Neural crest cell (in vitro differentiated cells): Measurements from ENCODE around the gene SLC17A9. TPM values are rescaled to one million over a fixed set of nuclear protein-coding genes. Genes with fewer than 3 reads are reported as not detected.

Experiments
- DNase-seq: peaks from one replicate; pipeline ENCODE4 v3.0.0; 2021; ENCODE audit warnings: low read depth, mixed read lengths, low spot score
- H3K27ac Mint-ChIP-seq: one replicate; pipeline ENCODE4 v1.8.0; 2021; ENCODE audit warnings: mild to moderate bottlenecking, mixed read lengths; ENCODE audit not compliant: unreplicated experiment
- H3K27me3 Mint-ChIP-seq: 2 replicates; pipeline ENCODE4 v1.8.0; 2021; ENCODE audit warnings: low read depth, mild to moderate bottlenecking, mixed read lengths
- H3K36me3 Mint-ChIP-seq: 2 replicates; pipeline ENCODE4 v1.8.0; 2021; ENCODE audit warnings: low read depth, mild to moderate bottlenecking, mixed read lengths
- H3K4me1 Mint-ChIP-seq: 2 replicates; pipeline ENCODE4 v1.8.0; 2021; ENCODE audit warnings: mixed read lengths
- H3K4me3 Mint-ChIP-seq: one replicate; pipeline ENCODE4 v1.8.0; 2021; ENCODE audit warnings: mild to moderate bottlenecking, mixed read lengths
- H3K9me3 Mint-ChIP-seq: 2 replicates; pipeline ENCODE4 v1.8.0; 2021; ENCODE audit warnings: mixed read lengths
- total RNA-seq: library from RNA; stranded (reverse); gene quantifications from 2 replicates; pipeline ENCODE4 v1.2.1, GENCODE V29; 2021
- TF ChIP-seq, protein P1 (sequence below): fragments of 200-600 bp; sonication (generic); conservative IDR thresholded peaks from 2 replicates; pipeline ENCODE4 v1.5.0; 2021; ENCODE audit warnings: antibody characterized with exemption, mild to moderate bottlenecking

SLC17A9 gene
- total RNA-seq, 1 donor from 2014 or later = 1.2 TPM

DNA sequence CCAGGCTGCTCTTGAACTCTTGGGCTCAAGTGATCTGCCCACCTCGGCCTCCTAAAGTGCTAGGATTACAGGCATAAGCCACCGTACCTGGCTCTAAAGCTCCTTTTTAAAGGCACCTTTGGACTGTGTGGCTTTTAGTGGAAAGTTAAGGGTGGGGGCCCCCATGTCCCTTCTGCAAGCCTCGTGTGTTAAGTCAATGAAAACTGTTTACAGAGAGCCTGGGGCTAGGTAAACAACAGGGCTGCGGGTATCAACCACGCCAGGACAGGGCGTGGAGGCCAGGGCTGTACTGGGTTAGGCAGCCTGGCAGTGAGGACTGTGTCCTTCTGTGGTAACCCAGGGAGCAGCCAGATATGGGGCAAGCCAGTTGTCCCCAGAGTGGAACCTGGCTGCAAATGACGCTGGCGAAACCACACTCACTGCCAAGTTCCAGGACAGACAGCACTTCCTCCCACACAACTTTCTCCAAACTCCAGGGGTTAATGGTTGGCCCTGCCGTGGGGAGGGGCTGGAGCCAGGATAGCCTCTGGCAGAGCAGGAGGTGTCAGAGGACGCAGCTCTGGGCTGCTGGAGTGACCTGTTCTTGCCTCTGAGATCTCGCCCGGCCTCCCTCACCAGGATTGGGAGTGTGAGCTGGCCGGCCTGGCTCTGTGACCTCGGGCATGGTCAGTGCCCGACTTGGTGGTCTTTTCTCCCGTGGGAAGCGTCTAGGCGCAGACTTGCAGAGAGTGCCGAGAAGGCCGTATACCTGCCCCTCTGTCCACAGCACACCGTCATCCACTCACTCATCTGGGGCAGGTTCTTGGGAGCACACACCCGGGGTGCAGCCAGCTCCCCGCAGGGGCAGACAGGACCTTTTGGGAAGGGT lies 3.2 kb downstream of the SLC17A9 start:
- Mint-ChIP-seq H3K36me3 (no peaks in the 10 kb centered on the region), H3K27ac (no peak overlapping the region), H3K27me3 (no peaks in the 10 kb centered on the region), H3K4me1 (peaks cover 17% of the 10 kb centered on the region), H3K9me3 (no peaks in the 10 kb centered on the region), H3K4me3 (no peak overlapping the region)
- TF ChIP-seq, protein P1, sequence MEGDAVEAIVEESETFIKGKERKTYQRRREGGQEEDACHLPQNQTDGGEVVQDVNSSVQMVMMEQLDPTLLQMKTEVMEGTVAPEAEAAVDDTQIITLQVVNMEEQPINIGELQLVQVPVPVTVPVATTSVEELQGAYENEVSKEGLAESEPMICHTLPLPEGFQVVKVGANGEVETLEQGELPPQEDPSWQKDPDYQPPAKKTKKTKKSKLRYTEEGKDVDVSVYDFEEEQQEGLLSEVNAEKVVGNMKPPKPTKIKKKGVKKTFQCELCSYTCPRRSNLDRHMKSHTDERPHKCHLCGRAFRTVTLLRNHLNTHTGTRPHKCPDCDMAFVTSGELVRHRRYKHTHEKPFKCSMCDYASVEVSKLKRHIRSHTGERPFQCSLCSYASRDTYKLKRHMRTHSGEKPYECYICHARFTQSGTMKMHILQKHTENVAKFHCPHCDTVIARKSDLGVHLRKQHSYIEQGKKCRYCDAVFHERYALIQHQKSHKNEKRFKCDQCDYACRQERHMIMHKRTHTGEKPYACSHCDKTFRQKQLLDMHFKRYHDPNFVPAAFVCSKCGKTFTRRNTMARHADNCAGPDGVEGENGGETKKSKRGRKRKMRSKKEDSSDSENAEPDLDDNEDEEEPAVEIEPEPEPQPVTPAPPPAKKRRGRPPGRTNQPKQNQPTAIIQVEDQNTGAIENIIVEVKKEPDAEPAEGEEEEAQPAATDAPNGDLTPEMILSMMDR = no peak
- DNase-seq = no peak

DNA sequence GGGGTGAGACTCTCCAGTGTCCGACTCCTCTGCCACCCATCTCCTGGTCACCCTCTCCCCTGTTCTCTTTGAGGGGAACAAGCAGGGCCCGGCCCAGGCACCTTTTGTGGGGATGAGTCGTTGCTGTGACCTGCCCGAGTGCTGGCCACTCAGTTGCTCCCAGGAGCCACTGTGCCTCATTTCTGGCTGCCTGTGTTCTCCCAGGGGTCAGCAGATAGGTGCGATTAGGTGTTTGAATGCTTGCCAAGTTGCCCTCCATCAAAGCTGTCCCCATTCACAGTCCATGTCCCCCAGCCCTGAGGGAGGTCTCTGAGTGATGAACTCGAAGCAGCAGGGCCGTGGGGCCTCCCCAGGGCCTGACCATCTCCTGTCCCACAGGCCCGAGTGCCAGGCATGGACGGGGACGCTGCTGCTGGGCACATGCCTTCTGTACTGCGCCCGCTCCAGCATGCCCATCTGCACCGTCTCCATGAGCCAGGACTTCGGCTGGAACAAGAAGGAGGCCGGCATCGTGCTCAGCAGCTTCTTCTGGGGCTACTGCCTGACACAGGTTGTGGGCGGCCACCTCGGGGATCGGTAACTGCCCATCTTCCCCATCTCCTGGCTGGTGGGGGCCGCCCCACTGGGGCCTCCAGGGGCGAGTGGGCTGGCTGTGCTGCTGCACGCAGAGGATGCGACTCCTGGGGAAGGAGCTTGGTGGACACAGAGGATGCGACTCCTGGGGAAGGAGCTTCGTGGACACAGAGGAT lies 4.1 kb downstream of the SLC17A9 start:
- TF ChIP-seq, protein P1 = no peak
- Mint-ChIP-seq H3K9me3 (no peaks in the 10 kb centered on the region), H3K4me1 (peaks cover 17% of the 10 kb centered on the region), H3K27ac (no peak overlapping the region), H3K36me3 (no peaks in the 10 kb centered on the region), H3K4me3 (no peak overlapping the region), H3K27me3 (no peaks in the 10 kb centered on the region)
- DNase-seq = no peak

DNA sequence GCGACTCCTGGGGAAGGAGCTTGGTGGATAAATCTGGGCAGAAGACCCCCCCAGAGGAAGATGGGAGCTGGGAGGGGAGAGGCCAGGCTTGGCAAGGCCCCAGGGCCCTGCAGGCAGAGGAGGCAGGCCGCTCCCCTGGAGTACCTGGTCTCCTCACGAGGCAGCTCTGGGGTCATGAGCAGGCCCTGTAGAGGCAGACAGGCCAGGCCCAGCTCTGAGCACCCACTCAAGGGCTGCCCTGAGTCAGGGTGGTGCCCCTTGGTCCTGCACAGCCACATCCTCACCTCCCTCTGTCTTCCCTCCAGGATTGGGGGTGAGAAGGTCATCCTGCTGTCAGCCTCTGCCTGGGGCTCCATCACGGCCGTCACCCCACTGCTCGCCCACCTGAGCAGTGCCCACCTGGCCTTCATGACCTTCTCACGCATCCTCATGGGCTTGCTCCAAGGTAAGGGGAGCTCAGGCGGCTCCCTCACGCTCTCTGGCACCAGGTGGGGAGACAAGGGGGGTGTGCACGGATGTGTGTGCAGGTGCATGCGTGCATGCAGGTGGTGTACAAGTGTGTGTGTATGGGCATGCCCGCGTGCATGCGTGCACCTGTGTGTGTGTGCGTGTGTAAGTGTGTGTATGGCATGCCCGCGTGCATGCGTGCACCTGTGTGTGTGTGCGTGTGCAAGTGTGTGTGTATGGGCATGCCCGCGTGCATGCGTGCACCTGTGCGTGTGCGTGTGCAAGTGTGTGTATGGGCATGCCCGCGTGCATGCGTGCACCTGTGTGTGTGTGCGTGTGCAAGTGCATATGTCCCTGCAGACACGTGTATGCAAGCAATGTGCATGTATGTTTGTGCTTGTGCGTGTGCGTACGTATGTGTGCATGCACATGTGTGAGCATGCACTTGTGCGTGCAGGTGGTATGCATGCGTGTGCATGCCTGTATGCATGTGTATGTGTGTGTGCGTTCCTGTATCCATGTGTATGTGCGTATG lies 4.9 kb downstream of the SLC17A9 start:
- Mint-ChIP-seq H3K27me3 (no peaks in the 10 kb centered on the region), H3K4me3 (no peak overlapping the region), H3K27ac (no peak overlapping the region), H3K9me3 (no peaks in the 10 kb centered on the region), H3K4me1 (peaks cover 14% of the 10 kb centered on the region), H3K36me3 (no peaks in the 10 kb centered on the region)
- TF ChIP-seq, protein P1 = no peak
- DNase-seq = no peak

DNA sequence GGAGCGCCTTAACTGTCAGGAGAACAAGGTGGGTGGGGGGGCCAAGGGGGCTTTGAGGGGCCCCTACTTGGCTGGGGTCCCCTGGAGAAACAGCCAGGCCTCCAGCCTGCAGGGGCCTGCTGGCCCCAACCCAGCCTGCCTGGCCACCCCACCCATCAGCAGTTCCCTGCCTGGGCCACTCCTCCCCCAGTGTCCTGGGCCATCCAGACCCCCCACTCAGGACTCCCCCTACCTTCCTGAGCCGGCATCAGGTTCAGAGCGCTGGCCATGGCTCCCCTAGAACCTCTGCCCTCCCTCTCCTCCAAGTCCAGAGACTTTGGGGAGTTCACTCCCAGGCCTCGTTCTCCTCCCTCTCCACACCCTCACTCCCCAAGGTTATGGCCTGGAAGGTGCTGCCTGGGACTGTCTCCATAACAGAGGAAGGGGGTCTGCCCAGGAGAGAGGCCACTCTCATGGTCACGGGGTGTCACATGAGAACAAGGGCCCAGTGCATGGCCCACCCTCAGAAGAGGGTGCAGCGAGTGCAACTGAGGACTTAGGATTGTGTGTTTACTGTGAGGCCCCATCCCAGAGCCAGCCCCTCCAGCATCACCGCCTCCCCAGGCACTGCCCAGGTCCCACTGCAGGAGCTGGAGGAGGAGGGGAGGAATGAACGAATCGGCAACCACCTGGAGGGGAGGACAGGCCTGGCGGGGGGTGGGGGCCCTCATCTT lies 6.0 kb downstream of the SLC17A9 start:
- Mint-ChIP-seq H3K4me1 (peaks cover 11% of the 10 kb centered on the region), H3K9me3 (no peaks in the 10 kb centered on the region), H3K36me3 (no peaks in the 10 kb centered on the region), H3K27me3 (no peaks in the 10 kb centered on the region), H3K4me3 (no peak overlapping the region), H3K27ac (no peak overlapping the region)
- TF ChIP-seq, protein P1 = no peak
- DNase-seq = no peak
